CD14-positive monocyte (primary cell): Measurements from ENCODE around the gene PTPN7. TPM values are rescaled to one million over a fixed set of nuclear protein-coding genes. Genes with fewer than 3 reads are reported as not detected.

ENCODE experiments used
- DNase-seq, 3 donors: peaks; one replicate each; pipeline ENCODE4 v3.0.0-alpha.2; 2011 to 2022
- H2AFZ ChIP-seq: 2 replicates; pipeline ENCODE4 v1.6.0; 2012; ENCODE audit warnings: mild to moderate bottlenecking, low read depth, low read length, inconsistent platforms; ENCODE audit not compliant: insufficient read depth, poor library complexity, severe bottlenecking
- H3K27ac ChIP-seq, 2 donors: 1 replicate in 1 of 2; 2 replicates in 1 of 2; pipeline ENCODE4 v1.5.1; 2012 to 2013; ENCODE audit warnings: low read length in 2 of 2, control low read depth in 1 of 2, inconsistent platforms in 1 of 2, low read depth in 1 of 2, mild to moderate bottlenecking in 1 of 2
- H3K27me3 ChIP-seq, 2 donors: one replicate each; pipeline versions ENCODE4 v1.6.0 to v1.6.1; 2011 to 2013; ENCODE audit warnings: low read length in 2 of 2; ENCODE audit not compliant: control insufficient read depth in 2 of 2, insufficient read depth in 2 of 2
- H3K36me3 ChIP-seq, 2 donors: replicated peaks in 1 of 2; 1 replicate in 1 of 2; 2 replicates in 1 of 2; pipeline versions ENCODE4 v1.5.1 to v1.6.1; 2012 to 2013; ENCODE audit warnings: low read length in 2 of 2, control low read depth in 1 of 2, inconsistent platforms in 1 of 2, mild to moderate bottlenecking in 1 of 2; ENCODE audit not compliant: insufficient read depth in 2 of 2, control insufficient read depth in 1 of 2
- H3K4me1 ChIP-seq, 2 donors: 1 replicate in 1 of 2; 2 replicates in 1 of 2; pipeline versions ENCODE4 v1.5.1 to v1.6.1; 2012 to 2013; ENCODE audit warnings: low read length in 2 of 2, control low read depth in 1 of 2, inconsistent platforms in 1 of 2, mild to moderate bottlenecking in 1 of 2, moderate library complexity in 1 of 2; ENCODE audit not compliant: insufficient read depth in 2 of 2, control insufficient read depth in 1 of 2
- H3K4me2 ChIP-seq: replicated peaks from 2 replicates; pipeline ENCODE3; 2012; ENCODE audit warnings: low read length, moderate library complexity, mild to moderate bottlenecking; ENCODE audit not compliant: poor library complexity, severe bottlenecking; ENCODE audit errors: extremely low read depth
- H3K4me3 ChIP-seq, 3 experiments: fragments of 200-600 bp in 1 of 3; sonication (generic) in 1 of 3; replicated peaks in 1 of 3; 1 replicate in 2 of 3; 2 replicates in 1 of 3; pipeline ENCODE4 v1.5.1; 2011 to 2013; ENCODE audit warnings: low read length in 3 of 3, mild to moderate bottlenecking in 3 of 3, control low read depth in 2 of 3, low read depth in 2 of 3, inconsistent platforms in 1 of 3, moderate library complexity in 1 of 3
- H3K79me2 ChIP-seq: 2 replicates; pipeline ENCODE4 v1.6.0; 2012; ENCODE audit warnings: mild to moderate bottlenecking, control low read depth, inconsistent platforms, low read length, moderate library complexity; ENCODE audit not compliant: insufficient read depth
- H3K9ac ChIP-seq: 2 replicates; pipeline ENCODE4 v1.6.0; 2017; ENCODE audit warnings: low read length, mild to moderate bottlenecking; ENCODE audit not compliant: insufficient read depth, poor library complexity, severe bottlenecking
- H3K9me3 ChIP-seq, 2 donors: replicated peaks in 1 of 2; 1 replicate in 1 of 2; 2 replicates in 1 of 2; pipeline versions ENCODE4 v1.5.1 to v1.6.1; 2012 to 2013; ENCODE audit warnings: low read length in 2 of 2, control low read depth in 1 of 2; ENCODE audit not compliant: control insufficient read depth in 1 of 2, insufficient read depth in 1 of 2
- H4K20me1 ChIP-seq: 2 replicates; pipeline ENCODE4 v1.6.0; 2012; ENCODE audit warnings: mild to moderate bottlenecking, low read length, control low read depth, moderate library complexity; ENCODE audit not compliant: insufficient read depth
- H3K27ac Mint-ChIP-seq, 7 donors: one replicate each; pipeline ENCODE4 v1.8.0; 2020; ENCODE audit warnings: mild to moderate bottlenecking in 7 of 7, mixed read lengths in 7 of 7, moderate library complexity in 6 of 7, inconsistent platforms in 2 of 7
- H3K27me3 Mint-ChIP-seq, 3 donors: one replicate each; pipeline ENCODE4 v1.8.0; 2021 to 2022; ENCODE audit warnings: low read depth in 3 of 3, mild to moderate bottlenecking in 3 of 3, mixed read lengths in 3 of 3, moderate library complexity in 3 of 3, inconsistent platforms in 1 of 3
- H3K36me3 Mint-ChIP-seq, 2 donors: one replicate each; pipeline ENCODE4 v1.8.0; 2020; ENCODE audit warnings: mixed read lengths in 2 of 2, inconsistent platforms in 1 of 2, mild to moderate bottlenecking in 1 of 2
- H3K4me1 Mint-ChIP-seq: one replicate; pipeline ENCODE4 v1.8.0; 2020; ENCODE audit warnings: mild to moderate bottlenecking, mixed read lengths
- H3K4me3 Mint-ChIP-seq, 2 donors: one replicate each; pipeline ENCODE4 v1.8.0; 2020; ENCODE audit warnings: mild to moderate bottlenecking in 2 of 2, mixed read lengths in 2 of 2, moderate library complexity in 1 of 2
- H3K9me3 Mint-ChIP-seq, 7 donors: one replicate each; pipeline ENCODE4 v1.8.0; 2020 to 2022; ENCODE audit warnings: mixed read lengths in 7 of 7, mild to moderate bottlenecking in 6 of 7, moderate library complexity in 6 of 7, inconsistent platforms in 2 of 7
- CTCF ChIP-seq: fragments of 200-600 bp; IDR thresholded peaks from one replicate; pipeline ENCODE4 v1.8.0; 2022; ENCODE audit warnings: antibody characterized with exemption, mild to moderate bottlenecking
- WGBS: methylation state at CpG from one replicate; pipeline ENCODE4 v1.1.5; 2013; ENCODE audit warnings: missing lambda C conversion rate; ENCODE audit not compliant: insufficient coverage; 5-methylcytosine and 5-hydroxymethylcytosine counted together
- intact Hi-C, 2 donors: fragments of 100-400 bp; cut with micrococcal nuclease; formaldehyde crosslinking; loops; one replicate each; pipeline versions ENCODE4 v1.15.0 to v1.15.1; 2023
- polyA plus RNA-seq, 3 donors: library from polyadenylated mRNA; depleted of rRNA in 1 of 3; unstranded in 2 of 3; stranded (reverse) in 1 of 3; fragments of 300-500 nt in 2 of 3; fragments of >200 nt in 1 of 3; fragmentation: Illumina TruSeq in 2 of 3; gene quantifications; 1 replicate in 2 of 3; 2 replicates in 1 of 3; pipeline ENCODE4 v1.2.3, GENCODE V29; 2012 to 2021

Gene PTPN7
- polyA plus RNA-seq, 3 donors = 4.0 to 18.8 (median 8.3) TPM

- Histone ChIP-seq H3K27ac (no peak overlapping the region), H3K4me1 (no peaks in the 10 kb centered on the region), H4K20me1 (no peaks in the 10 kb centered on the region), H2AFZ (no peak overlapping the region), H3K9me3 (no peaks in the 10 kb centered on the region), H3K9ac (no peak overlapping the region), H3K36me3 (no peaks in the 10 kb centered on the region), H3K4me2 (no peak overlapping the region), H3K27me3 (peaks cover 0 to 8% of the 10 kb centered on the region in 2 donors), H3K4me3 (no peak overlapping the region), H3K79me2 (no peaks in the 10 kb centered on the region)
- no peaks in the 10 kb centered on the region for H3K9me3 Mint-ChIP-seq
- no peak for TF ChIP-seq CTCF
- H3K4me1 Mint-ChIP-seq = peaks cover 1% of the 10 kb centered on the region
- WGBS = 40% methylated on average over 1 of the region's 1 CpG
- no peaks in the 10 kb centered on the region for H3K36me3 Mint-ChIP-seq
- no peak overlapping the region for H3K4me3 Mint-ChIP-seq
- H3K27ac Mint-ChIP-seq = no peak overlapping the region
- intact Hi-C loops = no loop called here
- no peak for DNase-seq
- H3K27me3 Mint-ChIP-seq = peaks cover 8 to 20% (median 16%) of the 10 kb centered on the region in 3 donors
Measured at GRCh38 chr1:202204065-202204464, 43.7 kb upstream of the PTPN7 start.

- H3K27me3 ChIP-seq = peaks cover 0 to 14% of the 10 kb centered on the region in 2 donors
- no peak for DNase-seq
- H3K27ac ChIP-seq = no peak overlapping the region
- no peak for TF ChIP-seq CTCF
- no peaks in the 10 kb centered on the region for H3K36me3 ChIP-seq
- intact Hi-C loops = no loop called here
- H3K9ac ChIP-seq = no peak overlapping the region
- Mint-ChIP-seq H3K27me3 (peaks cover 15 to 26% (median 20%) of the 10 kb centered on the region in 3 donors), H3K27ac (no peak overlapping the region), H3K36me3 (no peaks in the 10 kb centered on the region), H3K9me3 (no peaks in the 10 kb centered on the region), H3K4me1 (peaks cover 3% of the 10 kb centered on the region), H3K4me3 (no peak overlapping the region)
- H3K9me3 ChIP-seq = no peaks in the 10 kb centered on the region
- H3K4me2 ChIP-seq = no peak overlapping the region
- no peaks in the 10 kb centered on the region for H3K79me2 ChIP-seq
- no peak overlapping the region for H3K4me3 ChIP-seq
- H3K4me1 ChIP-seq = no peaks in the 10 kb centered on the region
- H2AFZ ChIP-seq = no peak overlapping the region
- WGBS = 0% methylated on average over 6 of the region's 13 CpGs
- no peaks in the 10 kb centered on the region for H4K20me1 ChIP-seq
Measured at GRCh38 chr1:202203238-202204039, 43.0 kb upstream of the PTPN7 start.
